GM19324 (cell line): ENCODE results near the gene FBLL1.
A peak's percentile ranks its signal among the peaks of the same experiment; 100 is the strongest.
"Not testable (repeated sequence)": the region's sequence is repeated elsewhere in the genome, so short reads cannot be mapped to it uniquely, and the experiment has no call there.

Experiments
- ATAC-seq: cut with Tn5 transposase; IDR thresholded peaks from one replicate; pipeline ENCODE4 v1.9.1; 2021; ENCODE audit warnings: mild to moderate bottlenecking, moderate library complexity; ENCODE audit not compliant: unreplicated experiment, low FRiP score

FBLL1 gene

GRCh38 chr5:168550656-168551055 is 21.6 kb downstream of the FBLL1 start:
- no peak for ATAC-seq

- ATAC-seq: no peak
These were observed 23.0 kb downstream of the FBLL1 start for GRCh38 chr5:168552146-168552545.

- no peak for ATAC-seq
These were observed 24.4 kb downstream of the FBLL1 start for GRCh38 chr5:168553377-168554130.

- ATAC-seq: no peak
These were observed 28.3 kb downstream of the FBLL1 start for GRCh38 chr5:168557389-168557788.

GRCh38 chr5:168562279-168562678 is 33.2 kb downstream of the FBLL1 start:
- no peak for ATAC-seq

GRCh38 chr5:168563959-168564358 is 34.9 kb downstream of the FBLL1 start:
- ATAC-seq: no peak

- ATAC-seq: no peak
These were observed 39.6 kb downstream of the FBLL1 start for GRCh38 chr5:168568738-168569137.

GRCh38 chr5:168570490-168571328 is 41.6 kb downstream of the FBLL1 start:
- no peak for ATAC-seq

GRCh38 chr5:168573663-168574062 is 44.6 kb downstream of the FBLL1 start:
- not testable (repeated sequence) for ATAC-seq

GRCh38 chr5:168574156-168574555 is 45.1 kb downstream of the FBLL1 start:
- not testable (repeated sequence) for ATAC-seq

GRCh38 chr5:168575391-168576372 is 46.6 kb downstream of the FBLL1 start:
- ATAC-seq: no peak

GRCh38 chr5:168578006-168578405 is 48.9 kb downstream of the FBLL1 start:
- ATAC-seq: no peak

- peak; percentile 82 for ATAC-seq
These were observed 49.7 kb downstream of the FBLL1 start, which contains the start of gene PANK3 for GRCh38 chr5:168578538-168579487. Gene PANK3, minus strand, starts transcription at chr5:168579368. Its CDS starts 85 bp downstream, at chr5:168579283.

- peak; percentile 98 for ATAC-seq
These were observed 50.6 kb downstream of the FBLL1 start for GRCh38 chr5:168579488-168580226.

- ATAC-seq: no peak
These were observed 51.1 kb downstream of the FBLL1 start for GRCh38 chr5:168580227-168580508.
